Inflammatory macrophage treated with lipopolysaccharide for 4 hours (primary cell): ENCODE data around the gene BCAR3.
"Not testable (repeated sequence)": the region's sequence is repeated elsewhere in the genome, so short reads cannot be mapped to it uniquely, and the experiment has no call there.

Experiments
- DNase-seq: peaks from one replicate; pipeline ENCODE4 v3.0.0-alpha.2; 2020

The BCAR3 gene

DNA sequence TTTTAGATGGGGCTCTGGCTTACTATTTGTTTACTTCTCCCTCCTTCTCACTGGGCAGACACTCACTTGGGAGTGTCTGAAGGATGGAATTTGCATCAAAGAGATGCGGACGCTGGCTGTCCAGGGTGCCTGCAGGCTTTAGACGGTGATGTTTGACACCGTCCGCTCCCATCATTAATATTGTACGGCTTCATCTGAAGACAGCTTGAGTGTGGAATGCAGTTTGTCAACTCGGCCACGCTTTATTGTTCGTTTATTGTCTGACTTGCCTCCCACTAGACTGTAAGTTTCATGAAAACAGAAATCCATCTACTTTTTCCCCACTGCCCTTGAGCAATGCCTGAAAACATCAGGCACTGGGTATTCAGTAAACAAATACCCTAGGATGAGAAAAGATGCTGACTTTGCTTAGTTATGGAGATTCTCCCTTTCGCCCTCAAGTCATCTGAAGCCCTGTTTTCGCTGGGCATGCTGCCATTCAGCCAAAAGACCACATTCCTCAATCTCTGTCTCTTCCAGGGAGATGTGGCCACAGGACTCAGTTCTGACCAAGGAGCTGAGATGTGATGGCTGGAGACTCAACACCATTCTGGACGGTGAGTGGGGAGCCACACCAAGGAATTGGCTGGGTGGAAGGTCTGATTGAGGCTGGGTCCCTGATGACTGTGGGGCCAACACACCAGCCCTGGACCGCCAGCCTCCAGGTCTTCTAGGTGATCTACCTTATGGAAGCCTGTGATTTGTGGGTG is 87.6 kb downstream of the BCAR3 start:
- no peak for DNase-seq

DNA sequence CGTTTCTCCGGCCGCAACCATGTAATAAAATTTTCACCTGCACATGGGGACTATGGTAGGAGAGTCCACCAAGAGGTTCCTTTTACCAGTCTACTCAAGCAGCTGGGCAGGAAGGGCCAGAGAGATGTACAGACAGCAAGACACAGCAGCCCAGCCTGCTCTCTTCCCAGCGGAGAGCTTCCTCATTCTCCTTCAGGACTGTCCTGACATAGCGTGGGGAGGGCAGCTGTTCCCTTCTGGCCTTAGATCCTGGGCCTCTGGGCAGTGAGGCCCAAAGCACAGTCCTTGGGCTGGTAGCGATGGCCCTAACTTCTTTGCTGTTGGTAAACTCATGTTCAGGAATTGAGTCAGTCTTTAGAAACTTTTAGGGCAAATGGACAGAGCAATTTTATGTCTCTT is 89.1 kb downstream of the BCAR3 start:
- DNase-seq: peak; percentile 18

DNA sequence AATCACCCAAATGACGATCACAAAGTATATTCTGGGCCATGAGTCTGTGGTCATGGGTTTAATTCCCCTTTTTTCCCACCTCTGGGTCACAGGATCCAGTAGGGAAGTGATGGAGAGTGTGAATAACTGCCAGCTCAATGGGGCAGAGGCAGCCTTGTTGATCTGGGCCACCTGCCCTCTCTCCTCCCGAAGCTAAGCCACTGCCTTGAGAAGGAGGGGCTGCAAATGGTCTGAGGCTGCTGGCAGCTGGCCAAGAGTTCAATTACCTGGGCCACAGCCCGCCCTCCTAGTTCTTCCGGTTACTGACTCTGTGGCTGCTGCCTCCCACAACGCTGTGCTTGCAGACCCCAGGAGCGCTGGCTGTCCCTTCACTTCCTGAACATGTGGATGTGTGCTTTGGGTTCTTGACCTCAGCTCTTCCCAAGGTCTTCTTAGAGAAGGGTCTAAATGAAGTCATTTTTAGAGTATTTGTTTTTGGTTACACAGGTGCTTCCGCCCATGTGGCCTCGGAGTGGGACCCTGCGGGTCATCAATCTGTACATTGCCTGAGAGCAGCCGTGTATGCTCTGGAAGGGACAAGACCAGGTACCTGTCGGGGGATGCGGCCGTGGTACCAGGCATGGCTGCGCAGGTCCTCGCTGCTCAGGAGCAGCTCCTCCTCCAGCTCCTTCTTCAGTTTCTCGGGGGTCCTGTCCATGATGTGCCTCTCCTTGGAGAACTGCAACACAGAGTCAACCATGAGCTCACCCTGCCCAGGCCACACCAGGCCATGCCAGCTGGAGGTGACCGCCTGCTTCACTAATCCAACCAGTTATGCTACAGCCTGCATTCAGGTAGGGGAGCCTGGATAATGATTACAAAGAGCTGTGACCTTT is 89.7 kb downstream of the BCAR3 start:
- DNase-seq: peak; percentile 61

DNA sequence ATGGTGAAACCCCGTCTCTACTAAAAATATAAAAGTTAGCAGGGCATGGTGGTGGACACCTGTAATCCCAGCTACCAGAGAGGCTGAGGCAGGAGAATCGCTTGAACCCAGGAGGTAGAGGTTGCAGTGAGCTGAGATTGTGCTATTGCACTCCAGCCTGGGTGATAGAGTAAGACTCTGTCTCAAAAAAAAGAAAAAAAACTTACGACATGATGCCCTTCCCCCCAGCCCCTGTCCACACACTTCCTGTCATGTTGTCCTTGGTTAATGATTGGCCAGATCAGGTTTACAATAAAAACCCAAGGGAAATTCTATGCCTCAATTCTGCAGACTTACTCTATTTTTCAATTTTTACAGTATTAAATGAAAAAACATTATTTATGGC is 90.4 kb downstream of the BCAR3 start:
- DNase-seq: not testable (repeated sequence)

DNA sequence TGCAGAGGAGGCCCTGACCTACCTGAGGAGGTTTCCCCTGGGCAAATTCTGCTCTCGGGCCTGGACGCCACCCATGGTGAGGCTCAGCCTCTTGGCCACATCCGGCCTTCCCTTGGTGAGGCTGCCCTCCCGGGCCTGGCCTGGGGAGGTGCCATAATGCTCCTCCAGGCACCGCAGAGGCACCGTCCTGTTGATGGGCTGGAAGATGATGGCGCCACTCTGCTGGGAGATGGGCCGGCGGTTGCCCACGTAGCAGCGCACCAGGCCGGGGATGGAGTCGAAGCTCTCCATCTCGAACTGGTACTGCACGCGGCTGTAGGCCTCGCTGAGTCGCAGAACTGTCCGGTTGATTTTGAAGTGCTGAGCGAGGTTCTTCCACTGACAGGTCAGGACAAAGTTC is 92.7 kb downstream of the BCAR3 start:
- DNase-seq: no peak

DNA sequence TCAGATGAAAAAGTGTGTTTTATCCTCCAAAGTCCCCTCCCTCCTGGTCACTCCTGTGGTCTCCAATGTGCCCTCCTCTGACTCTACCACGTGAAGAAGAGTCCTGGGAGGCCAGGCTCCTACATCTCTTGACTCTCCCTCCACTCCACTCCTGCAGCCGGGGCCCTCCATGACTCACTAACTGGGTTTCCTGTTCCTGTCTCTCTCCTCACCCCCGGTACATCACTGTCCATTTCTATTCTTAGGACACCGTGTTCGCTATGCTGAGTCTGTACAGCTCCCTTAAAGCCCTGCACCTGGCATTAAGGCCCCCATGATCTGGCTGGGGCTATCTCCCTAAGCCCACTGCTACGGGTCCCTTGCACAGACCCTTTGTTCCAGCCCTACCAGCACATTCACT is 93.4 kb downstream of the BCAR3 start:
- DNase-seq: no peak

DNA sequence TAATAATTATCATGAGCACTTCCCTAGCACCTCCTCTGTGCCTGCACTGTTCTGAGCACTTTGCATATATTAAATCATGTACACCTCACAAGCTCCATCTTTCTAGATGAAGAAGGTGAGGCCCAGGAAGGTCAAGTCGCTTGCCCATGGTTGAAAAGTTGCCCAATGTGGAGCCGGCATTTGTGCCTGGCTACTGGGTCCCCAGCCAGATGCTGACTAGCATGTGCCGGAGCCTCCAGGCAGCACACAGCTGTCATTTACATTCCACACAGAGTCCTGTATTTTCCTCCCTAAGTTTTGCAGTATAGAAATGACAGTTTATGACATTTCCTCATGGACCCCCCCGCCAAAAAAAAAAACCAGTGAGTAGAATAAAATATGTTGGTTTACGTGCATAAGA is 94.3 kb downstream of the BCAR3 start:
- DNase-seq: no peak

DNA sequence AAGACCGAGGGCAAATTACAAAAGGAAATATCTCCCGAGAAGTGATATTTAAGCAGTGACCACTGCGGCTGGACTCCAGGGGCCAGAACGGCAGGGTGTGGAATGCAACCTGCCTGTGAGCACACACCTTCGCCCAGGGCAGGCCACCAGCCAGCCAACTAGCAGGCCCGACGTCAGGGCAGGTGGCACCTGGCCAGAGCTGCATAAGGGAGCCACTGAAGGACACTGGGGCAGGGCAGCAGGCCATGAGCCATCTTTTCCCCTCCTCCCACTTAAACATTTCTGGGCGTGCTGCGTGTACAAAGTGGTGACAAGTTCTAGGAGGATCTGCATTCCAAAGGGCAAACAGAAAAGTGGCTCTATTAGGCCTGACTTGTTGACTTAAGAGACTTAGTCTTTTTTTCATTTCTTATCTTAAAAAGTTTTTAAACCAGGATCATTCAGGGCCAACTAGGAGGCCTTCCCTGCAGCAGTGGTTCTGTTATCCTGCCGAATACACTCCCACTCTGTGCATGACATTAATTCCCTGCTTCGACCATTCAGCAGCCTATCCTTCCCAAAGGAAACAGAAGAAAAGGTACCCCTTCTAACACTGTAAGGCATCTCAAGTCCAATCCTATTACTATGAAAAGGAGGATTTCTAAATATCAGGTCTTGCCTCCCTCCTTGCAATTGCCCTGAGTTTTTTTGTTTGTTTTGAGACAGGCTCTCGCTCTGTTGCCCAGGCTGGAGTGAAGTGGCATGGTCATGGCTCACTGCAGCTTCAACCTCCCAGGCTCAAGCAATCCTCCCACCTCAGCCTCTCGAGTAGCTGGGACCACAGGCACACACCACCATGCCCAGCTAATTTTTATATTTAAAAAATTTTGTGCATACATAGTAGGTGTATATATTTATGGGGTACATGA is 96.3 kb downstream of the BCAR3 start:
- no peak for DNase-seq

DNA sequence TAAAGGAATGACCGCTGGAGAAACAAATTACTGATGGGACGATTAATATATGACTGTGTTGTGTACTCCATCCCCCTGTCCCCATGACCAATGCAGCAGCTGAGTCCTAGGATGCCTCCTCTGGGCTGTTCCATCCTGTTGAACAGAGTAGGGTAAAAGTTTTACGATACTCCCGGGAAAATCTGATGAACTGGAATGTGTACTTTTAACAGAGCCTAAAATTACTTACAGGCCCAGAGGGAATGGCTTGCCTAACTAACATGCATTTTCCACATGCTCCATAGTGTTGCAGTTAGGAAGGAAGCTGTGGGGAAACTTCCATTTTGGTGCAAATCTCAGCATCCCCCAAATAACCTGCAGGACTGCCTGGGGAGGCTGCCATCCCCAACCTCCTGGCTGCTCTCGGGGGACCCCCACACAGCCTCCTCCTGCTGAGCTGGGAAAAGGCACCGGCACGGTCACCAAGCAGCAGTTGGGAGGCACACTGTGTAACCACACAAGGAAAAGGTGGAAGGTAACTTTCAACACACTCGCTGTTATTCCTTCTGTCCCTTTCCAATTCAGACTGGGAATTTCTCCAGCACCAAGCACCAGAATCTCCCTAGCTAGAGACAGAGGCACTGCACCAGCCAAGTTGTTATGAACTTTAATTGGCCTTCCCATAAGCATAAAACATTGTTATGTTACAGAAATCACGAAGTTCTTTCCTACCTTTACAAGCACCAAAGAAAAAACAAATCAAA is 97.2 kb downstream of the BCAR3 start:
- DNase-seq: no peak

DNA sequence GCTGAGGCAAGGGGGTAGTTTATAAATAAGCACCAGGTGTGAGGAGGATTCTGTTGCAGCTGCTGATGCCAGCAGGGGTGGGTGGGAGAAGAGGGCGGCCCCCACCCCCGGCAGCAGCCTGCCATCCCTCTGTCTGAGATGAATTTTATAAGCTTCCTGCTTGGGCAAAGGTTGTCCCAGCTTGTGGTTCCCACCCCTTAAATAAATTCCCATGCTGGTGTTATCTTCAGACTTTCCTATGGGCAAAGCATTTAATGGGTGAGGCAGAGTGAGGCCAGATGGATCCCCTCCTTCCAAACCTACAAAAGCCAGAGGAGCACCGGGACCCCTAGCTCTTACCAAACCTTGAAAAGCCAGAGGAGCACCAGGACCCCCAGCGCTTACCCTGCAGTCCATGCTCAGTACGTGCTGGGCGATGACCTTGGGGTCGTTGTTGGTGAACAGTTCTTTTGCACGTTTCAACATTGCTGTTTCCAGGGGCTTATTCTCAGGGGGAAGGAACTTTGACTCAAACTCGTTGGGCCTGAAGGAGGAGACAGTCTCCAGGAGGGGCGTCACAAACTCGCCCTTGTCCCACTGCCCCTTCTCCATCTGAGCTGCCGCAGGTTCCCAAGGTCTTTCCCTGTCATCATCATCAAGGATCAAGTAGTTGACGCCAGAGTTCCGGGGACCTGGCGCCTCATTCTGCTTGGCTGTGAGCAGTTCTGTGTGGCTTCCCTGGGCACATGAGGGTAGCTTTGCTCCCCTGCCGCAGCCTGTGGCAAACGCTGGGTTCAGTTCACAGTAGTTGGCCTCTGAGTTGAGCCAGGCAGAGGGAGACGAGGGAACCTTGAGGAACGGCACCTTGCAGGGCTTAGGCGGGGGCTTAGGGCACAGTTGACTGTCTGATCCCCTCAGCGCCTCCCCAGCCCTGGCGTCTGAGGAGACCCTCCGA is 99.5 kb downstream of the BCAR3 start:
- no peak for DNase-seq

DNA sequence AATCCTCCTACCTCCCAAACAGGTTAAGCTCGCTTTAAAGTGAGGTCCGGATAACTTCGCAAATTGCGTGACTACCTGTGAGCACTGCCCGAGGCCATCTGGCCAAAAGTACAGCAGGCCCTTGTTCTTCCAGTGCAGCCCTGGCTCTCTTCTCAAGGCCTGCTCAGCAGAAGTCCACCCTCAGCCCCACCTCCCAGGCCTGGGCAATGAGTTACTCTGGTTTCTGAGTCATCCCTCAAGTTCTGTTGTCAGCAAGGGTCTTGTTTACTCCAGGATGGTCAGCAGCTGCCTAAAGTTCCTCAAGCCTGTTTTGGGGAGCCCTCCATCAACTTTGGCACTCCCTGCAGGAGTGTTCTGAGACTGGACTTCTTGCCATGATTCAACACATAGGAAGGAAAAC is 101.7 kb downstream of the BCAR3 start:
- no peak for DNase-seq

DNA sequence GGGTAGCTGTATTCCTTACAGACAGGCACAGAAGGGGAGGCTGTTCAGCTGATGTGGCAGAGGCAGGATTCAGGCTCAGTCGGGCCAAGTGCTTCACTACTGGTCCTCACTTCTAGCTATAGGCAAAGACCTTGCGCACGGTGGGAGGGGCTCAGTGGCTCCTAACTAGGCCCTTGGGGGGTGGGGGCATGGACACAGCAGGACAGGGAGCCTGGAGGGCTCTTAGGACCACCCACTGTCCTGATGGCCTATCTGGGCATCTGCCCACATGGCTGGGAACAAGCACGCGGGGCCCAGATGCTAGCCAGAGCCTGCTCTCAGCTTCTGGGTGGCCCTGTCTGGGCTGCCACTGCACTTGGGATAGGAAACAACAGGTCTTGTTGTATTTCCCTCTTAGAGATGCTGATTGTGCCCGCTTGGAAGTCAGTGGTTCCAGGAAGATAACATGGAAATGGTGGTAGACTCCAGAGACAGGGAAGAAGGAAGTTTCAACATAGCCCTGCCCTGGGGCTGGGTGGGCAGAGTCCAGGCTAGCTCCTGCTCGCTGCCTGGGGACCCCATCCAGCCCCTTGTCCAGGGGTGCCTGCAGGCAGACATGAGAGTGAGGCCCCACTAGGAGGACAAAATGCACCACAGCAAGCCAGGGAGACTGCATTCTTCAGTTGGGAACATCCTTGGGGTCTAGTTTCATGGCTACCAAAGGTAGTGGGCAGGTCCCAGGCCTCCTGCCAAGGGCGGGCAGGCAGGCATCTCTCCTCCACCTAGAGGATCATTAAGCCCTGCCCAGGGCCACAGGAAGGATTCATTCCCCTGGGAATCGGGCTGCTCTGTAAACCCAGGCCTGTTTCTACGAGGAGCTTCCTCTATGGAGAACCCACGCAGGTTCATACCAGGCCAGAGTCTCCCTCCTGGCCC is 102.5 kb downstream of the BCAR3 start:
- no peak for DNase-seq

DNA sequence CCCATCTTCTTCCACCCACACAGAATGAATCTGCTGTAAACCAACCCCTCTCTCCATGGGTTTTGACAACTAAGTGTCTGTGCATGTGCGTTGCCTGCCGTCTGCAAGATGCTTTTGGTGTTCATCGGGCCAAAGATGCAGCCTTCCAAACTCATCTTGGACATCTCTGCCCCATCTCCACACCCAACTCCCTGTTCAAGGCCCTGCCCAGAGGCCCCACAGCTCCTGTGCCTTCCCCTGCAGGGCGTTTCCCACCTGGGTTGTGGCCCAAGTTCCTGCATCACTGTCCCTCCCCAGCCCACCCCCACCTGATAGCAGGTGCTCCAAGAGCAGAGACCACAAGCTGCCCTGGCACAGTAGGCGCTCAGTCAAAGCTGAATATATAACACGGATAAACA is 103.2 kb downstream of the BCAR3 start:
- DNase-seq: no peak

DNA sequence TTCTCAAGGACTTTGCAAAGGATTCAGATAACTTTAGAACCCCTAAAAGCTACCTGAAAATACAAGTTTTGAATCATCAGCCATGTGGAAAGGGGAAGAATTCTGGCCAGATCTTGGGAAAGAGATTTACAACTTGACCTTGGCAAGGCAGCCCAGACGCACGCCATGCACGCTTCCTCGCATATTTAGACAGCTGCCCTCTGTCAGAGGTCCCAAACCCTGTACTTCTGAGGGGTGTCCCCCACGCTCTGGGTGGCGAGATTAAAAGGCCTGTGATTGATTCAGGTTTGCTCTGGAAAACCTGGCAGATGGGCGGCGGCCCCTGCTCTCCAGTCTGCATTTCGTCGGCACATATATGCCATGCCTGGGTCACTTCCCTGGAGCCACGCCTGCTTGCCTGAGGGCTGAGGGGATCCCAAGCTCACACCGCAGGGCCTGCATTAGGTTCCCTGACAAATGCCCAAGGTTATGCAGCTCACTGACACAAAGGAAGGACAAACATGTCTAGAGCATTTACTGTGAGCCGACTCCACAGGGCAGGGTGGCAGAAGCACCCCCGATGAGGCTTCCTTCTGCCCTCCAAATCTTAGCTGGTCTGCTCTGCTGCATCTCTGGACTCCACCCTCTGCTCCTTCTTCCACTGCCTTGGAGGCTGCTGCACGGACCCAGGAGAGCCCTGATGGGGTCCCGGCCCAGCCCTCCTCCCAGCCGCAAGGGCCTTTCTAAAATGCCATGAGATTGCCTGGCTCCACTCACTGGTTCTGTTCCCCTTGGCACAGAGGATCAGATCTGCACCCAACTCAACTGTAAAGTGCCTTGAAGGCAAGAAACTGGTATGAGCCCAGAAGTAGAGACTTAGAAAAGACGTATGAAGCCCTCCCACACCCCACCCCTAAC is 103.9 kb downstream of the BCAR3 start:
- no peak for DNase-seq

DNA sequence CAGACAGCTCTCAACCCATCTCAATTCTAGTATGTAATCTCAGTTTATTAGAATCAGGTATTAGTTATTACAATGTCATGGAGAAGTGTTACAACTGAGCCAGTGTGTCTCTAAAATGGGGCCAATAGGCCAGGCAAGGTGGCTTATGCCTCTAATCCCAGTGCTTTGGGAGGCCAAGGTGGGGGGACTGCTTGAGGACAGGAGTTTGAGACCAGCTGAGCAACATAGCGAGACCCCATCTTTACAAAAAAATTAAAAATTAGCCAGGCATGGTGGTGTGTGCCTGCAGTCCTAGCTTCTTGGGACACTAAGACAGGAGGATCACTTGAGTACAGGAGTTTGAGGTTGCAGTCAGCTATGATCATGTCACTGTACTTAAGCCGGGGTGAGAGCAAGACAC is 104.9 kb downstream of the BCAR3 start:
- DNase-seq: no peak

DNA sequence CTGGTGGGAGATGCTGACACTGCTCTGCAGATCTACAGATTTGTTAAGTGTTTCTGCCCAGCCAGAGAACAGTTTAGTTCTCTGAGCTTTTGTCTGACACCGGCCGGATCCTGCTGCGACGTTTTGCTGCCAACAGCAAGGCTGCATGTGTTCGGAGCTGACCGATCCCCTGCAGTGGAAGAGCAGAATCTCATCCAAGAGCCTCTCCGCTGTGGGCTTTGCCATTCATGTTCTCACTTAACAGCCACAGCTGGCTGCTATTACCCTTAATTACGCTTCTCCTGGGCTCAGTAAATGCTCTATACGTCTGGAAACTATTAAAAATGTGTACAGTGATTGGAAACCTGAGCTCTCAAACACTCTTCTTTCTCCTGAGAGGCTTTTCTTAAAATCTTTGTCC is 105.3 kb downstream of the BCAR3 start:
- DNase-seq: no peak

DNA sequence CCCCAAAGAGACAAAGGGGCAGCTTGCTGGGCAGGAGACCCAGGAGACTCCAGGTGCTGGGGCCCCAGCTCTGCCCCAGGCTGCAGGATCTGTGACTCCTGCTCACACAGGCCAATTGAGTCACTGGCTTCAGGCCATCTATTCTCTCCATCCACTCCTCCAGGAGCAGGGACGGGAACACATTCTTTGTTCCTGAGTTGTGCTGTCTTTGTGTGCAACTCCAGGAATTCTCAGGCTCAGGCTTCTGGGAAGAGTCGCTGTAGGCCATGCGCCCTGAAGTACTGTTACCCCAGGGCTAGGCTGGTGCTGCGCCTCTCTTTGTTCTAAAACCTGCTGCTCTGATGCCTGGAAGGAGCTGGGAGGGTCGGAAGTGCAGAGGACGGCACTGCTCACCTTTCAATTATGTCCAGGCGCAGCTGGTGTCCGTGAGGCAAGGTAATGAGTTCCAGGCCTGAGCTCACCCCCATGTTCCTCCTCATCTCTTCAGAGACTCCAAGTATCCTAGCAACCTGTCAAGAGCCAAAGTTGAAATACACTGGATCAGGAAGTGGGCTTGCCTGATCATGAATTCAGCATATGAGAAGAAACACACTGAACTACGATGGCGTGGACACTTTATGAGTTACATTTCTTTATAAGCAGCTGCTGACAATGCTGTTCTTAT is 105.9 kb downstream of the BCAR3 start:
- no peak for DNase-seq

DNA sequence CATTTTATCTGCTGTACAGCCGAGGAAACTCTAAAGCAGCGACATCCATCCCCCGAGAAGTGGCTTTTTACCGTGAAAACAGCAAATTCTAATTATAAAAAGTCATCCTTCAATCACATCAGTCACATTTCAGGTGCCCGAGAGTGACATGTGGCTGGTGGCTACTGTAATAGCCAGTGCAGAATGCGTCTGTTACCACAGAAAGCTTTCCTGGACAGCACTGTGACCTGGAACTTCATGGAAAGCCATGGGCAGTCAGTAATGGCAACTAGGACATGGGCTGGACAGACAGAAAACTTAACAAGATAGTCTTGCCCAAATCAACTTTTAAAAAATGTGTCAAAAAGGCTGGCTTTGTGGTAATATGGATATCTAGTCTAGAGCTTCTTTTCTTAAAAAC is 106.6 kb downstream of the BCAR3 start:
- DNase-seq: no peak

DNA sequence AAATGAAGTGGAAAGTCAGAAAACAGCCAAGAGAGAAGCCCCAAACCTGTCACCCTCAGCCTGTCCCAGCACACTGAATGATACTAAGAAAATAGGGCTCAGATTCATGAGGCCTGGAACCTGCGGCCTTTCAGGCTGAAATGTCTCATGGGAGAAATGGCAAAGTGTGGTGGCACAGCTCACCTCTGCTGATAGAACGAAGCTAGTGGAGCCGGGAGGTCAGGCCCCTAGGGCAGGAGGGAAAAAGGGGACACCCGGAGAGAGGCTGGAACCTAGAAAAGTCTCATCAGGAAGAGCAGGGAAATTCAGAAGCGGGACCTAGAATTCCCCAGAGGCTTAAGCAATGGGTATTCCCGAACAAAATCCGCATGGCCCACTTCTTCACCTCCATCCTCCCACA is 107.1 kb downstream of the BCAR3 start:
- DNase-seq: no peak
